8988T (cell line): ENCODE results near the gene HCAR2.
"Not testable (repeated sequence)": the region's sequence is repeated elsewhere in the genome, so short reads cannot be mapped to it uniquely, and the experiment has no call there.

ENCODE experiments used
- DNase-seq: peaks from one replicate; pipeline ENCODE4 v3.0.0; 2011

HCAR2 gene

GRCh38 chr12:122661246-122661645, 41.9 kb downstream of the HCAR2 start:
- DNase-seq: no peak

DNA sequence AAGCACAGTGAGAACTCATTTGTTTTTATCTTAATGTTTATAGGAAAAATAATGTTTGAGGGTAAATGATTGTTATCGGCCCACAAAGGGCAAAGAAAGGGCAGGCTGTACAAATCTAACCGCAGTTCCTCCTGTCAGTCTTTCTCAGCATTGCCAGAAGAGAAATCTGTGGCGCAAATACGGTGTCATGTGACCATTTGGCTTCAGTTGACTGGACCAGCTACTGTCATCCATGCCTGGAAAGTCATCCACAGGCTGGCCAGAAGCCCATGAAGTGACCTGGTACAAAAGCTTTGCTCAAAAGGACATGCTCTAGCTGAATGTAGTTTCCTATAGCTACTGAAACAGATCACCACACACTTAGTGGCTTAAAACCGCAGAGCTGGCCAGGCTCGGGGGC, 43.6 kb downstream of the HCAR2 start:
- DNase-seq: no peak

DNA sequence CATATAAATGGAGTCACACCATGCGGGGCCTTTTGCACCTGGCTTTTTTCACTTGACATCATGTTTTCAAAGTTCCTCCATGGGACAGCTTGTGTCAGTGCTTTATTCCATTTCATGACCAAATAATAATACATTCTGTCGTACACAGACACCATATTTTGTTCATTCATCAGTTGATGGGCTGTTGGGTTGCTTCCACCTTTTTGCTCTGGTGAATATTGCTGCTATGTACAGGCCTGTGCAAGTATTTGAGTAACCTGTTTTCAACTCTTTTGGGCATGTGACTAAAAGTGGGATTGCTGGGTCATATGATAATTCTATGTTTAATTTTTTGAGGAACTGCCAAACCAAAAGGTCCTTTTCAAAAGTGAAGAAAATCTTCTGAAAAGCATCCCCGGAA, 46.9 kb downstream of the HCAR2 start:
- no peak for DNase-seq

DNA sequence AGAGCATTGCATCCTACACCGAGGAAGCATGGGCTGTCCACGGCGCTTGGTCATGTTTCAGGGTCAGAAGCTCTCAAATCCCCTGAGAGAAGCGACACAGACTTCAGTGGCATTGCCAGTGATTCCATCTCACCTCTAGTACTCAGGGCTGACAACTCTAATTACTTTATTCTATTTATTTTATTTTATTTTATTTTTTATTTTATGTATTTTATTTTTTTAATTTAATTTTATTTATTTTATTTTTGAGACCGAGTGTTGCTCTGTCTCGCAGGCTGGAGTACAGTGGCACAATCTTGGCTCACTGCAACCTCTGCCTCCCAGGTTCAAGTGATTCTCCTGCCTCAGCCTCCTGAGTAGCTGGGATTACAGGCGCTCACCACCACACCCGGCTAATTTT, 49.9 kb downstream of the HCAR2 start:
- not testable (repeated sequence) for DNase-seq

- no peak for DNase-seq
These were observed 51.5 kb downstream of the HCAR2 start for GRCh38 chr12:122651520-122652224.
